GM21528 (cell line): ENCODE results near the gene IGF1R.

Experiments used
- ATAC-seq: cut with Tn5 transposase; IDR thresholded peaks from one replicate; pipeline ENCODE4 v1.9.1; 2021; ENCODE audit warnings: mild to moderate bottlenecking, moderate library complexity; ENCODE audit not compliant: unreplicated experiment, low FRiP score

Gene IGF1R

GRCh38 chr15:98873441-98874218, 225.3 kb downstream of the IGF1R start:
- no peak for ATAC-seq

GRCh38 chr15:98874370-98874769, 226.0 kb downstream of the IGF1R start:
- no peak for ATAC-seq

- ATAC-seq: no peak
These were observed 226.4 kb downstream of the IGF1R start for GRCh38 chr15:98874773-98875172.

GRCh38 chr15:98875309-98875708, 227.0 kb downstream of the IGF1R start:
- ATAC-seq: no peak

GRCh38 chr15:98876451-98877369, 228.4 kb downstream of the IGF1R start:
- no peak for ATAC-seq

- no peak for ATAC-seq
These were observed 229.8 kb downstream of the IGF1R start for GRCh38 chr15:98878172-98878571.

- no peak for ATAC-seq
These were observed 230.5 kb downstream of the IGF1R start for GRCh38 chr15:98878862-98879261.

GRCh38 chr15:98881526-98882520, 233.5 kb downstream of the IGF1R start:
- ATAC-seq: peak; percentile 70

GRCh38 chr15:98883478-98883877, 235.1 kb downstream of the IGF1R start:
- no peak for ATAC-seq

GRCh38 chr15:98884894-98885293, 236.6 kb downstream of the IGF1R start:
- ATAC-seq: no peak

GRCh38 chr15:98887976-98888375, 239.6 kb downstream of the IGF1R start:
- no peak for ATAC-seq

- no peak for ATAC-seq
These were observed 240.6 kb downstream of the IGF1R start for GRCh38 chr15:98888820-98889479.

- no peak for ATAC-seq
These were observed 241.8 kb downstream of the IGF1R start for GRCh38 chr15:98889930-98890695.

- no peak for ATAC-seq
These were observed 243.0 kb downstream of the IGF1R start for GRCh38 chr15:98891301-98891700.

GRCh38 chr15:98893401-98893800, 245.1 kb downstream of the IGF1R start:
- no peak for ATAC-seq

- ATAC-seq: no peak
These were observed 246.0 kb downstream of the IGF1R start for GRCh38 chr15:98894312-98894711.

GRCh38 chr15:98896002-98896721, 247.8 kb downstream of the IGF1R start:
- ATAC-seq: no peak
